NCI-H345 treated with DMSO at 0.1 percent for 48 hours (cell line): ENCODE measurements around the gene CAMTA1.

Experiments used
- DNase-seq: peaks from one replicate; lab custom pipeline; 2025; ENCODE audit not compliant: unreplicated experiment; lab: John Stamatoyannopoulos, UW

Gene CAMTA1

DNA sequence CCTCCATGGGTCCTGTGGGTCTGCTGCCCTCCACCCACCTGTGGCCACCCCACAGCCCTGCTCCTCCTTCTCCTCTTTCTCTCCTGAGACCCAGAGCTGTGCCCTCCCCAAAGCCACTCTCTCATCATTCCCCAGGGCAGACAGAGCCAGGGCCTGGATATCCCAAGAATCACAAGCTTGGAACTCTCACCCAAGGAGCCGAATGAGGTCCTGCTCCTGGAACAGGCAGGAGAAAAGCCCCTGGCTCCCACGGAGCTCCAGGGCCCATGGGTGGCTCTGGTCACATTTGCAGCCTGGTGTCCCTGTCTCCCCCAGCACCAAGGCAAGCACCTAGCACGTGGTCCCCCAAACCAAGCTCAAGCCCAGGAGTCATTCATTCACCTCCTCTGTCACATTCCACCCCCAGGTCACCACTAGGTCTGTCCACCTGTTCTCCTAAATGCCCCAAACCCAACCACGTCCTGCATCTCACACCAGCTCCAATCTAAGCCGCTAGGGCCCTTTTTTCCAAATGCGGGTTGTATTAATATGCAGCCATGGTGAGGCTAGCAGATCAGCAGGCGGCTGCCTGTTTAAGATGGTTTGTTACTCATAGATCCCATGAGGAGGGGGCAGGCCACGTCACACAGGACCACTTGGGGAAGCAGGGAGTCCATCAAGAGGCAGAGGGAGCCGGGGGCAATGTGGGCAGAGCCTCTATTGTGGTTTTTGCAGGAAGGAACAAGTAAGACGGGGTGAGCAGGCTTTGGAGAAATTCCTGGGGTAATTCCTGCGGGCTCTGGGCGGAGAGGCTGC is 770.3 kb downstream of the CAMTA1 start:
- DNase-seq, result no peak

DNA sequence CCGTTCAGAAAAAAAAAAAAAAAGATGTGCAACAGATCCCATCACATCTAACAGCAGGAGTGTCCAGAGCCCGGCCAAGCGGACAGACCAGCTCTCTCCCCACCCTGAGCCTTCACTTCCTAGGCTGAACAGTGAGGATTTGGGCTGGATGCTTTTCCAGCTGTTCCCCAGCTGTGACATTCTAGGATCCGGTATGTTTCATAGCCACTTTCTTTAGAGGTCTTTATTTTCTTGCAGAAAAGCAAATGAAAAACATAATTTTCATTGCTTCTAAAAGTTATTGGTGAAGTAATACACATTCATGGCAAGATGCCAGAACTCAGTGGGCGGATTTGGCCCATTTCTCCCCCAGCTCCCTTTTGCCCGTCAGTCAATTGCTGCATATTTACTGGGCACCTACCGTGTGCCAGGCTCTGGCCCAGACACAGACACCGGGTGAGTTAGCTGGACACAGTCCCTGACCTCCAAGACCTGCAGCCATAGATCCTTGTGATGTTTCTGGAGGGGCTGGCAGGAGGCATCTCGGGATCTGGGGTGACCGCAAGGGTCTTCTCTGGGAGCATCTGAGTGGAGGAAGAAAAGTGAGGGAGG is 772.1 kb downstream of the CAMTA1 start:
- no peak for DNase-seq

DNA sequence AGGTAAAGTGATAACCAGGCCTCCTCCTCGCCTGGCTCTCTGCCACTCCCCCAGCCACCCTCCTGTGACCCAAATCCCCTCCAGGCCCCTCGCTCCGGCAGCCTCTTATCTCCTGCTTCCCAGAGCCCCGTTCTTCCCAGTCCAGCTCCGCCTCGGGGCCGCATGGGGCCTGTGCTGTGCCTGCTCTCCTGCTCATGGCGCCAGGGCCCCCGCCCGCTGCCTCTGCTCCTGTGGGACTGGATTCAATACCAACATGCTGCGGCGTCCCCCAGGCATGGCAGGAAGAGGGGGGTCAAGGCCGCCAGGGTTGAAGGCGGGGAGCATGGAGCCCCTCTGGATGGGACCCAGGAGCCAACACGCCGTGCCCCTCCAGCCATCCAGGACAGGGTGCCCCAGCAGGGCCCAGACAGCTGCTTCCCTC is 772.8 kb downstream of the CAMTA1 start:
- no peak for DNase-seq

DNA sequence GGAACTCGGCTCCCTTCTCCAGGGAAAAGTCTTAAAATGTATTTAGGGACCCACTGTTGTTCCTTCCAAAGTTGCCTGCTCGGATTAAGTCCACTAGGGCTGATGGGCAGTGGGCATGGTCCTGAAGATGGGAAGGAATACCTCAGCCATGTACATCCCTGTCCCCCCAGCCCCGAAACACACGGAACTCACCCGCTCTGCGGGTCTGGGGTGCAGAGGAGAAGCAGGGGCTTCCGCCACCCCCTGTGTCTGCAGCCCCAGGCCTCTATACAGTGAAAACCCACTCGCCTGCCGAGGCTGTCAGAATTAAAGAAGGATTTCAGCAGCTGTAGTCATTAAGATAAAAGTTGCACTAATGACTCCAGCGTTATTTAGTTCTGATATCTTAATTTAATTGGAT is 773.2 kb downstream of the CAMTA1 start:
- DNase-seq, result no peak

DNA sequence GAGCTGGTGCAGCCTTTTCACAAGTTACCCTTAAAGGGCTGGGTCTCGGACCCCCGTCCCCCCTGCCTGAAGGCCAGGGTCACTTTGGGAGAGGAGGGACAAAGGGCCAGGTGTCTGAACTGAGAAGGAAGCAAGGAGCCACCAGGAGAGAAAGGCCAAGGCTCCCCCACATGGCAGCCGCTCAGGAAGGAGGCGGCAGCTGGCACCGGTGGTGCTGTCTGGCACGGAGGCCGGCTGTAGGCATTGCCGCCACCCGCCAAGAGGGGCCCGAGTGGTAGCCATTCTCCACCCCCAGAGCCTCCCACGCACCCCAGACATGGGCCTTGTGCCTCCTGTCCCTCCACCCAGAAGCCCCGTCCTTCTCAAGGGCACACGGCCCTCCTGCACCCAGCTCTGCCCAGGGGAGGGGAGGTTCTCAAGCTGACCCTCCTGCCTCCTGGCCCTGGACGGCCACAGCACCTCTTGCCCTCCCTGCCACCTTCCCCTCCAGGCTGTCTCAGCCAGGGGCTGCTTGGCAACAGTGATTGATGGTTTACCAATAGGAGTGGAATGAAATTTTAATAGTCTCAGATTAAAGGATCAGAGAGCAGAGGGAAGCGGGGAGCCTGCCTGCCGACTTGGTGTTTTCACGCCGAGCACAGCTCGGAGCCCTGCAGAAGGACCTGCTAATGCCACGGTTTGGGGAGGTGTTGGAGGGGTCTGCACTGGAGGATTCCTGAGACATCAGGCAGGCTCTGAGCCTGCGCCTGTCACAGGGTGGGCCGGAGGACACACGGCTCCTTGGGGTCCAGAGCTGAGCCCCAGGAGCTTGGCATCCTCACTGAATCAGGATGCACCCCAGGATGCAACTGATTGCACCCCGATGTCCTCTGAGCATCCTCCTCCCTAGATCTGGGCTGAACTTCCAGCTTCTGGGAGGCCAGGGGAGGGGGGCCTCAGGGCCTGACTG is 773.9 kb downstream of the CAMTA1 start:
- no peak for DNase-seq

DNA sequence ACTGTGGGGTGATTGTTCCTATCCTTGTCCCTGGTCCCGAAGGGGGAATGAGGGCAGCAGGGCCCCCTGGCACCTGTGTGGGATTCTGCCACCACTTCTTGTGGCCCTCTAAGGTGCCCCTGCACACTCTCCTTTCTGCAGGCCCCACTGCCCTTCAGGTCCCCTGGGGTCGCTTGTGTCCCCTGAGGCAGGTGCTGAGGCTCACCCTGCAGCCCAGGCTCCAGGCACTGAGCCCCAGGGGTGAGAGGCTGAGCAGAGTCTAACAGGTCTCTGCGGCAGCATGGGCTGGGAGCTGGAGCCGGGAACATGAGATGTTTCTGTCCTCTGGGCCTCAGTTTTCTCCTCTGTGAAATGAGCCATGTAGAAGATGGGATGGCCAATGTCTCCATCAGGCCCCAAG is 774.9 kb downstream of the CAMTA1 start:
- DNase-seq, result no peak

DNA sequence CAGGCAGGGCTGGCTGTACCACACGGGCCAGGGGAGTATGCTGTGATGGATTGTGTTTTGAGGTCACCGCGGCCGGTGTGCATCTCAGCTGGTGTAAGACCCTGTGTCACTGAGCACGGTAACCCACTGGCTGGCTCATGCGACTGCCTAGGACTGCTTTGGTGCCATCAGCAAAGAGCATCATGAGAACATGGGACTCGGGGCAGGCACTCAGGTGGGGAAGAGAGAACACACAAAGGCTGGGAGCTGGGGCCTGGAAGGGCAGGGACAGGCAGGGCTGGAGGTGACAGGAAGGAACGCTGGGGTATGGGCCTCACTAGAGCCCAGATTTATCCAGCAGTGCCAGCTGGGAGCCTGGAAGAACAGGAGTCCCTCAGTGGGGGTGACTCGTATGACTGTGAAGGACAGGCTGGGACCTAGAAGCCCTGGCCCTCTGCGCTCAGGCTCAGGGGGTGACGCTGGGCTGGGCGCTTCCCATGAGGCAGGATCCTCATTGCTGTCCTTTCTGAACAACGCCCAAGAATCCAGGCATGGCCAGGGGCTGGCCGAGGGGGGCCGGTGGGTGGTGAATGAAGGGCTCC is 775.4 kb downstream of the CAMTA1 start:
- DNase-seq, result no peak

DNA sequence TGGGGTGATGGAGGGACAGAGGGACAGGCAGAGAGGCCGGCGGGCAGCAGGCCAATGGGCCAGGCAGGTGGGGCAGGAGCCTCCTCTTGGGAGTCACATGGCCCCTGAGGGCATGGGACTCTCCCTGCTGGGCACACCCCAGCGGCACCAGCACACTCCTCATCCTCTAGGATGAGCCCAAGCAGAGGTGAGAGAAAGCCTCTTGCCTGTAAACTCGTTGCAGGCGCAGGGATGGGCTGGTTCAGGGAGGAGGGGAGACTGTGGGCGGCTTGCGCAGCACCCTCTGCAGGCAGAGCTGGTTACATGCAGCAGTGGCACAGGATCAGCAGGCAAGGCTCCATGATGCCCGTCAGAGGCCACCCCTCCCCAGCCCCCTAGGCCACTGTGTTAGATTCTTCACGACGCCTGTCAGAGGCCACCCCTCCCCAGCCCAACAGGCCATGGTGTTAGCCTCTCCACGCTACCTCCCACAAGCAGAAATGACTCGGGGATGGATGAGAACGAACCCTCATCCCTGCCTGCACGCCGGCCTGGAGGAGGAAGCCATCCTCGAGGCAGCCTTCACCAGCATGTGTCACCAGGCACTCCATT is 776.2 kb downstream of the CAMTA1 start:
- DNase-seq, result no peak

DNA sequence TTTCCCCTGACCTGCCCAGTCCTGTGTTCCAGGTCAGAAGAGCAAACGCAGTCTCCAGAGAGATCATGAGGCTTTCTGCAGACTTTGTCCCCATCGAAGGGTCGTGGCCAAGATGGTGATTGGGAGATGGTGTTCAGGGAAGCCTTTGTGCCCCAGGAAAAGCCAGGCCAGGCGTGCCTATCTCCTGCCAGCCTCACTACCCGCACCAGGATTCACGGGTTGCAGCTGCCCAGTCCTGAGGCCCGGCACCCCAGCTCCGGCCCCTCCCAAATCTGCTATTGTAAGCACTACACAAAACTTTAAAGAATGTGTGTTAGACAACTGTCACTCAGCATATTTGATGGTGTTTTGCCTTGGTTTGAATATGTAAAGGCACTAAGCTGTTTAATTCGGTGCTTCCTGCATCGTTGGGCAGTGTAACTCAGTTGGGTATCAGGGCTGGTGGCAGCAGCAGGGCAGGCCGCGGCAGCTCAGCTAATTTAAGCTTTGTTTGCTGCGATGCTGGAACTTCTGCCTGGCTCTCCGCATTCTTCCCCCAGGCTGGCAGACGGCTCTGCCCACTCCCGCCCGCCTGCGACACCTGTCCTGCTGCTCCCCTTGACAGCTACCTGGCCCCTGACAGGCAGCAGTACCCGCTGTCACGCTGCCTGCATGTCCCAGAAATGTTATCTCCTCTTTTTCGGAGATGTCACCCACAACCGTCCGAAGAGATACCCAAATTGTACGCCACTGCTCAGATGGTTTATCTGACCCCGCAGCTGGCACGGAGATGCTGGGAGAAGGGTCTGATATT is 776.9 kb downstream of the CAMTA1 start:
- no peak for DNase-seq

DNA sequence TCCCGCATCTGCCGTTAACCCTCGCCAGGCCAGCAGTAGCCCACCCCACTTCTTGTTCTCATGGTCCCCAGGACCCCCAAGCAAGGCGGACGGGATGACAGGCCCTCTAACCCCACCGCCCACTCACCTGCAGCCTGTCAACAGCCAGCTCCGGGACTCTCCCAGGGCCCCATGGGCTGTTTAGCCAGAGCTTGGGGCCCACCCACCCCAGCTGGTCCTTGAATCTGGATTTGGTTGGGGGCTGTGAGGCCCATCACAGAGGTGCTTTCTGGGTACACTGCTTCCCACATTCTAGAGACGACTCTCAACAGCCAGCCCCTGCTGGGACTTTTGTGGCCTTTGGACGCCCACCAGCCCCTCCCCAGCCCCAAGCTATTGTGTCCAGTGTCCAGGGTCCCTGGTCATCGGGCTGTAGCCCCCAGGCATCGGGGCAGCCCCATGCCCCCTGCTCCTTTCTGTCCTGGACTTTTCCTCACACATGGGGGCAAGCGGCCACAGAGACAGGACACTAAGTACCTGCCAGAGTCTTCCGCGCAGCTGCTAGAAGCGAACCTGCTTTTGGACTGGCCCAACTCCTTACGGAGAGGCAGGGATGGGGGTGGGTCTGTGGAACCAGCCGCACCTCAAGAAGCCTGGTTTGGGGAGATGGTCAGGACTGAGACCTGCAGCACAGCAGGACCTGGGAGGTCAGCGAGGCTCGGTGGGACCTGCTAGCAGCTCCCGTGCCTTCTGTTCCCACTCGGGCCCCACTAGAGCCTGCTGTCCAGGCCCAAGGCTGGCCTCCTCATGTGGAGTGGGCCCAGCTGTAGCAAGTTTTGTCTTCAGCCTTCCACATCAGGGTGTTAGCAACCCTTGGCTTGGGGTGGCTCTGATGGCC is 777.7 kb downstream of the CAMTA1 start:
- no peak for DNase-seq

DNA sequence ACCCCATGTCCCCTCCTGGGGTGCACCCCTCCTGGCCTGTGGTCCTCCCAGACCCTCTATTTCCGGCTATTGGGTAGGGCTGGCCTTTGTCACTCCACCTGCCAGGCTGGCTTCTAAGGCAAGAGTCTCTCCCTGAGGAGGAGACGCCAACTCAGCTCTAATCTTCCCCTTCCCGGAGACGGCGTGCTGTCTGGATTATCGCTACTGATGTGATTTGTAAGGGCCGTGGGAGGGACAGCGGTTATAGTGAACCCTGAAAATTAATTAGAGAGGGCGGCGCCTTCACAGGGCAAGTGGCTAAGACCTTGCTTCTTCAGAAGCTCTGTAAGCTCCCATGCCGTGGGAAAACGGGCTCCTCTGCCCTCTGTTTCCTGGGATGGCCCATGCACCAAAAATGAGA is 778.9 kb downstream of the CAMTA1 start:
- DNase-seq, result no peak

DNA sequence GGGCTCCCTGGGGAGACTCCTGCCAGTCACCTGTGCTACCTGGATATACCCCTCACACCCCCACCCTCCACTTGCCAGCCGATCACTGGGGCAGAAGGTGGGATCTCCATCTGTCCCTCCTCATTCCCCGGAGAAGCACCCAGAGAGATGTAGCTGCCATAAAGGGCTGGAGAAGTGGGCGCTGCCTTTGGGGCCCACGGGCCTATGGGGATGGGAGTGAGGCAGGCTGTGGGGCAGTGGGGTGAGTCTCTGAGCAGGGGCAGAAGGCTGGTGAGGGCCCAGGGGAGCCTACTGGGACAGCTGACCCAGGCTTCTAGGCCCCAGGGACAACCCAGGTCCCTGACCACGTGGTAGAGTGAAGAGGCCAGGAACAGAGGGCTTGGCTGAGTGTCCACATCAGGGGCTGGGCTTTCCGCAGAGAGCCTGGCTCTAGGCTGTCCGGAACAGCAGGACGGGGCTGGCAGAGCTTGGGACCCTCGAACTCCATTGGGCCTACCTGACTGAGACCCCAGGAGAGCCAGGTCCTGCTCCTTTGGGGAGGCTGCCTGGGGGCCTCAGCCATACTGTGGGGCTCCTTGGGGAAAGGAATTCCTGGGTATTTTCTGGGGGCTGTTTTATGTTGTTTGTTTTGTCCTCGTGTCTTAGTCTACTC is 780.0 kb downstream of the CAMTA1 start:
- DNase-seq, result no peak

DNA sequence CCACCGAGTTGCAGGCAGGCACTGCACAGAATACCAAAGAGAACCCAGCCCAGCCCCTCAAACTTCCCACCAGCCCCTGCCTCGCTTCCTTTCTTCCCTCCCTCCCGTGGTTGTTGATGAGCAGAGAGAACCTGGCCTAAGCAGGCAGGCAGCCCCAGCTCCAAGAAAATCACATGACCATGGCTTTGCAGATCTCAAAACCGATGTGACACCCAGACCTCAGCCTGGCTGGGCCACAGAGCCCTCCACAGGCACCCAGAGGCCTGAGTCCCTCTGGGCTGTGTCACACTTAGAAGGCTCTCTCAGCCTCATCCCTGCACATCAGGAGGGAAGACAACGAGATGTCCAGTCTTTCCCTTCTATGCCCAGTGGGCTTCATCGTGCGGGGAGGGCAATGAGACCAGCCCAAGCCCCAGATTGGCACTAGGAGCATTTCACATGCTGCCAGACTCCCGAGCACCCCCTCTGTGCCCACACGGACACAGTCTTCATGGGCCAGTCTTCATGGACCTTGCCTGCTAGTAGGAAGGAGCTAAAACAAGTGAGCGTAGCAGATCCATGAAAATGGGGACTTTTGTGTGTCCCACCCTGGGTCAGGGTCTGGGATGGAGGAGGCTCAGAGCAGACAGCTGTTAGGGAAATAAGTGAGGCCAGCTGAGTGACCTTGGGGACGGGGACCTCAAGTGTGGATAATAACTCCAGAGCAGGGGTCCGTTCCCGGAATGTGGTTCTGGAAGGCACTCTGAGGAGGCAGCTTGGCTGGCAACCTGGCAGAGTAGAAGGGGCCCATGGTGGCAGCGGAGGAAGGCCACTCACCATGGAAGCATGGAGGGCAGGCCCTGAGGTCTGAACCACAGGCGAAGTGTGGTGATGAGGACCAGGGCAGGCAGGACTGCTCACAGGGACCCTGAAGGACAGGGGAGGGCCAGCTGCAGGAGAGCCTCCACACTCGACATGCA is 781.4 kb downstream of the CAMTA1 start:
- no peak for DNase-seq

DNA sequence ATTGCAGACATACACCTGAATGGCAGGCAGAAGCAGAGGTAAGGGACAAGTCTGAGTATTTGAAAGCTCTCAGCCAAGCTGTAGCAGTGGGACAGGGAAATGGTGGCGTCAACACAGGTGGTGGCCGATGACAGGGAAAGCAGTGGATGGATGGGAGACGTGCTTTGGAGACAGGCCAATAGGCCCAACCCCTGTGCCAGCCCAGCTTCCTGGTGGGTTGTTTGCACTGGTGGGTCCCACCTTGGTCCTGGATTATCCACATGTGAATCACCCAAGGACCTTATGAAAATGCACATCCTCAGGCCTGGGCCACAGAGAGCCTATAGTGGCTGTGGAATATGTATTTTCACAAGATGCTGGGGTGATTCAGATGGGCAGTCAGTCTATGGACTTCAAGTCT is 782.1 kb downstream of the CAMTA1 start:
- no peak for DNase-seq

DNA sequence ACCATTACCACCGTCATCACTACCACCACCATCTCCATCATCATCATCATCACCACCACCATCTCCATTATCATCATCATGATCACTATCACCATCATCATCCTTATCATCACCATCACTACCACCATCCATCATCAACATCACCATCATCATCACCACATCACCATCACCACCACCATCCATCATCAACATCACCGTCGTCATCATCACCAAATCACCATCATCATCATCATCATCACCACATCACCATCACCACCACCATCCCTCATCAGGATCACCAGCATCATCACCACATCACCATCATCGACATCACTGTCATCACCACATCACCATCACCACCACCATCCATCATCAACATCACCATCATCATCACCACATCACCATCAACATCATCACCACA is 782.8 kb downstream of the CAMTA1 start:
- DNase-seq, result no peak

DNA sequence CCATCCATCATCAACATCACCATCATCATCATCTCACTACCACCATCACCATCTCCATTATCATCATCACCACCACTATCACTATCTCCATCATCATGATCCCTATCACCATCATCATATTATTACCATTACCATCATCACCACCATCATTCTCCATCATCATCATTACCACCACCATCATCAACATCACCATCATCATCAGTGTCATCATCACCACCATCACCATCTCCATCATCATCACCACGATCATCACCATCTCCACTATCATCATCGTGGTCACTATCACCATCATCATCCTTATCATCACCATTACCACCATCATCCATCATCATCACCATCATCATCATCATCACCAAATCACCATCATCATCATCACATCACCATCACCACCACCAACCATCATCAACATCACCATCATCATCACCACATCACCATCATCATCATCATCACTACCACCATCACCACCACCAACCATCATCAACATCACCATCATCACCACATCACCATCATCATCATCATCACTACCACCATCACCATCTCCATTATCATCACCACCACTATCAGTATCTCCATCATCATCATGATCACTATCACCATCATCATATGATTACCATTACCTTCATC is 783.8 kb downstream of the CAMTA1 start:
- no peak for DNase-seq

DNA sequence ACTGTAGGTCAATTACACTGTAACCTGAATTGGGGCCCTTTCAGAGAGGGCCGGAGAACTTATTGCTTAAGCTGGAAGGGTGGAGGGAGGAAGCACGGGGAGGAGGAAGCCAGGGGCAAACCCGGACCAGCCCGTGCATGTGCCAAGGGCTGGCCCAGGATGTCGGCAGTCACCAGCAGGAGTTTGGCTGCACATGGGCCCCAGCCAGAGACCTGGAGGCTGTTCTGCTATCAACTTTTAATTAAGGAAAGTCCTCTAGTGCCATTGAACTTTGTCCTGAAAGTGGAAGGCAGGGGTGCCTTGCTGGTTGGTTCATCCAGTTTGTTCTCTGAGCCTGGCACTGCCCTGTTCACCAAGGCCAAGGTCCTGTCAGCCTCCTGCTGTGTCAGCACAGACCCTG is 785.1 kb downstream of the CAMTA1 start:
- DNase-seq, result no peak
